Parathyroid adenoma (tissue), 2 donors: ENCODE measurements around the gene RCE1.
"Not testable (repeated sequence)": the region's sequence is repeated elsewhere in the genome, so short reads cannot be mapped to it uniquely, and the experiment has no call there.

Experiments
- H2AFZ ChIP-seq: fragments of 300-600 bp; sonication (generic); one replicate; pipeline ENCODE4 v1.7.0; 2017; ENCODE audit warnings: antibody characterized with exemption, mild to moderate bottlenecking
- H3K27ac ChIP-seq: fragments of 300-600 bp; sonication (generic); one replicate; pipeline ENCODE4 v1.7.0; 2017
- H3K27me3 ChIP-seq: fragments of 300-600 bp; sonication (generic); one replicate; pipeline ENCODE4 v1.7.0; 2017; ENCODE audit warnings: low read length; ENCODE audit not compliant: control insufficient read depth, insufficient read depth
- H3K36me3 ChIP-seq: fragments of 300-600 bp; sonication (generic); one replicate; pipeline ENCODE4 v1.7.0; 2017; ENCODE audit warnings: low read length; ENCODE audit not compliant: control insufficient read depth, insufficient read depth
- H3K4me1 ChIP-seq: fragments of 300-600 bp; sonication (generic); one replicate; pipeline ENCODE4 v1.7.0; 2017; ENCODE audit warnings: control low read depth
- H3K4me2 ChIP-seq: fragments of 300-600 bp; sonication (generic); one replicate; pipeline ENCODE4 v1.7.0; 2017; ENCODE audit warnings: low read length
- H3K4me3 ChIP-seq: fragments of 300-600 bp; sonication (generic); one replicate; pipeline ENCODE4 v1.7.0; 2017; ENCODE audit warnings: low read depth, low read length
- H3K79me2 ChIP-seq: fragments of 300-600 bp; sonication (generic); one replicate; pipeline ENCODE4 v1.7.0; 2017; ENCODE audit warnings: control low read depth
- H3K9ac ChIP-seq: fragments of 300-600 bp; sonication (generic); one replicate; pipeline ENCODE4 v1.7.0; 2017; ENCODE audit warnings: mild to moderate bottlenecking
- H3K9me3 ChIP-seq: fragments of 300-600 bp; sonication (generic); one replicate; pipeline ENCODE4 v1.7.0; 2017; ENCODE audit warnings: low read length; ENCODE audit not compliant: control insufficient read depth
- CTCF ChIP-seq: fragments of 300-600 bp; sonication (generic); IDR thresholded peaks from one replicate; pipeline ENCODE4 v1.7.0; 2017; ENCODE audit warnings: antibody characterized with exemption, mild to moderate bottlenecking
- donor health status: primary hyperparathyroidism.

The RCE1 gene

GRCh38 chr11:66842896-66843775, at the start of gene RCE1:
TSS of gene RCE1 (plus strand) at chr11:66843441. CDS start at chr11:66843456, 15 bp downstream.
- no peaks in the 10 kb centered on the region for H3K9me3 ChIP-seq
- H3K27ac ChIP-seq, result peak within 1 kb of the TSS; percentile 83
- no peaks in the 10 kb centered on the region for H3K27me3 ChIP-seq
- H3K4me2 ChIP-seq, result peak within 1 kb of the TSS; percentile 89
- H3K9ac ChIP-seq, result peak within 1 kb of the TSS; percentile 89
- H3K4me3 ChIP-seq, result peak within 1 kb of the TSS; percentile 92
- H2AFZ ChIP-seq, result peak within 1 kb of the TSS; percentile 81
- no peaks in the 10 kb centered on the region for H3K36me3 ChIP-seq
- no peak for TF ChIP-seq CTCF
- no peaks in the 10 kb centered on the region for H3K4me1 ChIP-seq
- peaks cover 13% of the 10 kb centered on the region for H3K79me2 ChIP-seq

- not testable (repeated sequence) for H2AFZ ChIP-seq
Observed at GRCh38 chr11:66799815-66800214, 43.4 kb upstream of the RCE1 start.

GRCh38 chr11:66800720-66801428, 42.4 kb upstream of the RCE1 start:
- H3K27me3 ChIP-seq, result no peaks in the 10 kb centered on the region

More at GRCh38 chr11:66799815-66800214, 43.4 kb upstream of the RCE1 start:
- H3K4me1 ChIP-seq, H3K79me2 ChIP-seq, H3K36me3 ChIP-seq, H3K27ac ChIP-seq, H3K9ac ChIP-seq, H3K4me3 ChIP-seq, H3K4me2 ChIP-seq, H3K27me3 ChIP-seq, H3K9me3 ChIP-seq: not testable (repeated sequence)

GRCh38 chr11:66809592-66809991, 33.6 kb upstream of the RCE1 start:
- H3K9me3 ChIP-seq, result no peaks in the 10 kb centered on the region
- H3K4me3 ChIP-seq, result no peak overlapping the region
- H3K79me2 ChIP-seq, result no peaks in the 10 kb centered on the region
- no peak overlapping the region for H2AFZ ChIP-seq
- no peaks in the 10 kb centered on the region for H3K27me3 ChIP-seq
- no peaks in the 10 kb centered on the region for H3K4me1 ChIP-seq
- no peak for TF ChIP-seq CTCF
- no peaks in the 10 kb centered on the region for H3K36me3 ChIP-seq
- H3K4me2 ChIP-seq, result no peak overlapping the region
- no peak overlapping the region for H3K27ac ChIP-seq
- no peak overlapping the region for H3K9ac ChIP-seq

More at GRCh38 chr11:66800720-66801428, 42.4 kb upstream of the RCE1 start:
- Histone ChIP-seq H3K4me3 (no peak overlapping the region), H3K27ac (no peak overlapping the region), H3K9ac (no peak overlapping the region), H3K9me3 (no peaks in the 10 kb centered on the region), H2AFZ (no peak overlapping the region), H3K4me2 (no peak overlapping the region), H3K79me2 (no peaks in the 10 kb centered on the region), H3K4me1 (no peaks in the 10 kb centered on the region), H3K36me3 (no peaks in the 10 kb centered on the region)
- no peak for TF ChIP-seq CTCF

- Histone ChIP-seq H3K4me2 (no peak overlapping the region), H3K27ac (no peak overlapping the region), H3K9me3 (no peaks in the 10 kb centered on the region), H3K27me3 (no peaks in the 10 kb centered on the region), H3K4me1 (no peaks in the 10 kb centered on the region), H3K9ac (no peak overlapping the region), H3K4me3 (no peak overlapping the region), H2AFZ (no peak overlapping the region), H3K79me2 (no peaks in the 10 kb centered on the region), H3K36me3 (no peaks in the 10 kb centered on the region)
- TF ChIP-seq CTCF, result no peak
Observed at GRCh38 chr11:66810576-66811185, 32.6 kb upstream of the RCE1 start.
